ENCODE results near the gene ATXN1. TPM values are rescaled to one million over a fixed set of nuclear protein-coding genes. Genes with fewer than 3 reads are reported as not detected.

The ATXN1 gene
- total and polyA plus RNA-seq, 2 of the 13 experiments (the other 11 are each of a cell fraction or from before 2014, with no cell fraction given) = 20.7 to 39.5 TPM

DNA sequence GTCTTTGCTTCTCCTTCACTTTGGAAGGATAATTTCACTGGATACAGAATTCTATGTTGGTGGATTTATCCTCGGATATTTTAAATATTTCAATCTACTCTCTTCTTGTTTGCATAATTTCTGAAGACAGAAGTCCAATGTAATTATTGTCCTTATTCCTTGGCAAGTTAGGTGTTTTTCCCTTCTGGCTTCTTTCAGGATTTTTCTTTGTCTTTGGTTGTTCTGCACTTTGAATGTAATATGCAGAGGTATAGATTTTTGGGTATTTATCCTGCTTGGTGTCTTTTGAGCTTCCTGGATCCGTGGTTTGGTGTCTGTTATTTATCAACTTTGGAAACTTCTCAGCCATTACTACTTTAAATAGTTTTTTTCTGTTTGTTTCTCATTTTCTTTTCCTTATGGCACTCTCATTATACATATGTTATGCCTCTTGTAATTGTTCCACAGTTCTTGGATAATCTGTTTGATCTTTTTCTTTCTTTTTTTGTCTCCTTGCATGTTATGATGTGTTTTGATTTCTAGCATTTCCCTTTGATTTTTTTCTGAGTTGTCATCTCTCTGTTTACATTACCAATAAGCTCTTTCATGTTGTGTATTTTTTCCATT, 48.6 kb upstream of the ATXN1 start:
- in situ Hi-C loops (cut with HindIII; ENCODE audit: extremely low pct_ligation_motif_present, low pct_unique_long_range_greater_than_20kb) = no loop called here
- peaks cover 40% of the 10 kb centered on the region for H3K9me3 ChIP-seq (ENCODE audit: low read length)
- DNase-seq (ENCODE audit: low spot score) = no peak
- no peak overlapping the region for H2AFZ ChIP-seq (ENCODE audit: low read length)
- no peak for ATAC-seq
- no peak for FAIRE-seq
- no peak overlapping the region for H3K27ac ChIP-seq (ENCODE audit: extremely low read length, insufficient read depth, low read length)
- no peaks in the 10 kb centered on the region for H3K36me3 ChIP-seq (replicated peaks in 1 of 2; ENCODE audit: control insufficient read depth in 1 of 2, insufficient read depth in 2 of 2, low read length in 2 of 2)
- ChIA-PET CTCF (ENCODE audit: low intra/inter-chr PET ratio, low total read pairs) (no interaction called here), POLR2A (no interaction called here)
- H3K4me1 ChIP-seq (ENCODE audit: insufficient read depth, low read length) = peaks cover 40% of the 10 kb centered on the region
- no peaks in the 10 kb centered on the region for H4K20me1 ChIP-seq (ENCODE audit: insufficient read depth, low read length)
- H3K4me2 ChIP-seq (ENCODE audit: low read depth, low read length) = no peak overlapping the region
- H3K27me3 ChIP-seq (ENCODE audit: control insufficient read depth in 1 of 2, insufficient read depth in 2 of 2, low read length in 2 of 2) = no peaks in the 10 kb centered on the region
- no peaks in the 10 kb centered on the region for H3K79me2 ChIP-seq (ENCODE audit: insufficient read depth, low read length)
- intact Hi-C loops (cut with micrococcal nuclease; ENCODE audit: unreplicated experiment) = no loop called here
- H3K4me3 ChIP-seq (replicated peaks in 1 of 3; ENCODE audit: insufficient read depth in 1 of 3, low read depth in 2 of 3, low read length in 3 of 3) = no peak overlapping the region
- WGBS (ENCODE audit: low lambda C conversion rate) = 53% methylated on average over 2 of the region's 2 CpGs
- no peak overlapping the region for H3K9ac ChIP-seq (ENCODE audit: insufficient read depth, low read depth, low read length)
- no TSS peak for BruUV-seq (replicated peaks)
- no peak for TF ChIP-seq ZFYVE20 (CRISPR knock-in tag; IDR thresholded peaks at IDR 0.05; ENCODE audit: borderline replicate concordance, low read depth)
- TF ChIP-seq U2AF1 (optimal IDR thresholded peaks at IDR 0.05; ENCODE audit: low read depth, low read length) = no peak
- TF ChIP-seq, protein P1, sequence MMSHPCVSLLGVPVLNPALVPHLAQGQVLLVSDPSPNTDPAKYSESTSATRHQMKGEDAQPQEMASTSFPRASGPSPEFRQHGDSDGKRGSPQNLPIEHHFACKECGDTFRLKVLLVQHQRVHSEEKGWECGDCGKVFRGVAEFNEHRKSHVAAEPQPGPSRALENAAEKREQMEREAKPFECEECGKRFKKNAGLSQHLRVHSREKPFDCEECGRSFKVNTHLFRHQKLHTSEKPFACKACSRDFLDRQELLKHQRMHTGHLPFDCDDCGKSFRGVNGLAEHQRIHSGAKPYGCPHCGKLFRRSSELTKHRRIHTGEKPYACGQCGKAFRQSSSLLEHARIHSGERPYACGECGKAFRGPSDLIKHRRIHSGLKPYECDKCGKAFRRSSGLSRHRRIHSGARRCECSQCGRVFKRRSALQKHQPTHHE (CRISPR knock-in tag; IDR thresholded peaks at IDR 0.05; ENCODE audit: borderline replicate concordance) = no peak
- no peak for TF ChIP-seq ZBED4 (CRISPR knock-in tag; IDR thresholded peaks at IDR 0.05; ENCODE audit: borderline replicate concordance)
- no peak for TF ChIP-seq PRDM4 (CRISPR knock-in tag; IDR thresholded peaks at IDR 0.05; ENCODE audit: borderline replicate concordance)
- TF ChIP-seq EZH2 (conservative IDR thresholded peaks at IDR 0.05; ENCODE audit: low read depth, low read length) = no peak
- TF ChIP-seq SMARCE1 (IDR thresholded peaks at IDR 0.05; ENCODE audit: borderline replicate concordance) = no peak
- TF ChIP-seq, protein P2, sequence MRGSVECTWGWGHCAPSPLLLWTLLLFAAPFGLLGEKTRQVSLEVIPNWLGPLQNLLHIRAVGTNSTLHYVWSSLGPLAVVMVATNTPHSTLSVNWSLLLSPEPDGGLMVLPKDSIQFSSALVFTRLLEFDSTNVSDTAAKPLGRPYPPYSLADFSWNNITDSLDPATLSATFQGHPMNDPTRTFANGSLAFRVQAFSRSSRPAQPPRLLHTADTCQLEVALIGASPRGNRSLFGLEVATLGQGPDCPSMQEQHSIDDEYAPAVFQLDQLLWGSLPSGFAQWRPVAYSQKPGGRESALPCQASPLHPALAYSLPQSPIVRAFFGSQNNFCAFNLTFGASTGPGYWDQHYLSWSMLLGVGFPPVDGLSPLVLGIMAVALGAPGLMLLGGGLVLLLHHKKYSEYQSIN (CRISPR knock-in tag; IDR thresholded peaks at IDR 0.05; ENCODE audit: borderline replicate concordance) = no peak
- no peak for TF ChIP-seq GATAD2A (CRISPR knock-in tag; IDR thresholded peaks at IDR 0.05)
